Measurements from ENCODE around the gene HS3ST4. TPM values are rescaled to one million over a fixed set of nuclear protein-coding genes. Genes with fewer than 3 reads are reported as not detected.

The HS3ST4 gene
- total and polyA plus RNA-seq, 2 donors (not counting 3 experiments of a cell fraction or from before 2014, with no cell fraction given): not detected

GRCh38 chr16:26050472-26050871 is 358.7 kb downstream of the HS3ST4 start:
- no peak overlapping the region for H3K4me2 ChIP-seq (ENCODE audit: insufficient read depth, low read length)
- DNase-seq (ENCODE audit: low read depth, low spot score) (no peak), FAIRE-seq (no peak)
- no peak overlapping the region for H3K27ac ChIP-seq (ENCODE audit: insufficient read depth, low read depth, low read length)
- POLR2A ChIA-PET: no interaction called here
- BruUV-seq (replicated peaks): no TSS peak
- no peaks in the 10 kb centered on the region for H3K79me2 ChIP-seq (ENCODE audit: control insufficient read depth, insufficient read depth, low read length)
- CTCF ChIA-PET: no interaction called here
- H2AFZ ChIP-seq (ENCODE audit: low read depth, low read length): no peak overlapping the region
- dilution Hi-C loops (cut with MboI; ENCODE audit: extremely low pct_ligation_motif_present, low sequenced_read_pairs): no loop called here
- H3K4me1 ChIP-seq (ENCODE audit: control insufficient read depth, extremely low read depth, insufficient read depth, low read length): no peaks in the 10 kb centered on the region
- no peak for TF ChIP-seq CTCF (IDR thresholded peaks at IDR 0.05; ENCODE audit: extremely low read depth in 1 of 2, insufficient read depth in 1 of 2, low read depth in 1 of 2, low read length in 2 of 2)
- TF ChIP-seq FOS (IDR thresholded peaks at IDR 0.05; ENCODE audit: borderline replicate concordance, insufficient read depth, low read length): no peak
- TF ChIP-seq POLR2A (IDR thresholded peaks at IDR 0.05; ENCODE audit: low read depth, low read length): no peak
- no peak for TF ChIP-seq JUN (IDR thresholded peaks at IDR 0.05; ENCODE audit: borderline replicate concordance, insufficient read depth, insufficient read length, low read depth)
- no peak for TF ChIP-seq MYC (IDR thresholded peaks at IDR 0.05; ENCODE audit: low read depth, low read length)
- no peak for TF ChIP-seq POLR2AphosphoS5 (IDR thresholded peaks at IDR 0.05; ENCODE audit: insufficient read depth, low read depth, low read length)
- no peak for TF ChIP-seq MAX (IDR thresholded peaks at IDR 0.05; ENCODE audit: insufficient read depth, insufficient read length)
- TF ChIP-seq GATA2 (IDR thresholded peaks at IDR 0.05; ENCODE audit: insufficient read depth, insufficient read length, low read depth, low read length): no peak
- TF ChIP-seq EZH2 (IDR thresholded peaks at IDR 0.05; ENCODE audit: borderline replicate concordance, low read depth, low read length, severe bottlenecking): no peak
- no peak overlapping the region for H3K4me3 ChIP-seq (replicated peaks in 1 of 3; ENCODE audit: insufficient read depth in 1 of 3, low read depth in 1 of 3, low read length in 3 of 3)
- no peak overlapping the region for H3K9ac ChIP-seq (replicated peaks; ENCODE audit: extremely low read depth, insufficient read depth, low read length)
- no peaks in the 10 kb centered on the region for H4K20me1 ChIP-seq (replicated peaks; ENCODE audit: control insufficient read depth, extremely low read depth, insufficient read depth, low read length)
- no peaks in the 10 kb centered on the region for H3K9me1 ChIP-seq (replicated peaks; ENCODE audit: control insufficient read depth, extremely low read depth, insufficient read depth, low read length)
- no peaks in the 10 kb centered on the region for H3K27me3 ChIP-seq (ENCODE audit: control insufficient read depth in 2 of 2, insufficient read depth in 2 of 2, low read length in 2 of 2)
- intact Hi-C loops (cut with micrococcal nuclease): no loop called here
- H3K36me3 ChIP-seq (ENCODE audit: control insufficient read depth in 2 of 2, extremely low read depth in 1 of 2, insufficient read depth in 2 of 2, low read length in 2 of 2): no peaks in the 10 kb centered on the region
- H3K9me3 ChIP-seq (replicated peaks; ENCODE audit: control insufficient read depth, insufficient read depth, low read length): peaks cover 4% of the 10 kb centered on the region

Measured in endothelial cell of umbilical vein (primary cell).